Breast epithelium (tissue), 4 donors: ENCODE data around the gene UIMC1. TPM values are rescaled to one million over a fixed set of nuclear protein-coding genes. Genes with fewer than 3 reads are reported as not detected.

Experiments used
- DNase-seq, 2 donors: peaks; one replicate each; pipeline ENCODE4 v3.0.0-alpha.2; 2019; ENCODE audit warnings: low spot score in 2 of 2
- H3K27ac ChIP-seq, 2 donors: fragments of 200-600 bp; sonication (generic) in 1 of 2; one replicate each; pipeline ENCODE4 v1.5.1; 2016 to 2019; ENCODE audit warnings: mild to moderate bottlenecking in 1 of 2
- H3K27me3 ChIP-seq, 2 donors: fragments of 200-600 bp; sonication (generic) in 1 of 2; one replicate each; pipeline versions ENCODE4 v1.5.1 to v1.6.0; 2017 to 2019; ENCODE audit warnings: control low read depth in 1 of 2, mild to moderate bottlenecking in 1 of 2
- H3K36me3 ChIP-seq: fragments of 200-600 bp; one replicate; pipeline ENCODE4 v1.5.1; 2019
- H3K4me1 ChIP-seq, 2 donors: fragments of 200-600 bp; sonication (generic); one replicate each; pipeline ENCODE4 v1.5.1; 2016 to 2019; ENCODE audit warnings: control low read depth in 1 of 2
- H3K4me3 ChIP-seq, 3 donors: fragments of 200-600 bp; sonication (generic); 1 replicate in 2 of 3; 2 replicates in 1 of 3; pipeline ENCODE4 v1.5.1; 2016 to 2019; ENCODE audit warnings: mild to moderate bottlenecking in 3 of 3, moderate library complexity in 2 of 3
- H3K9me3 ChIP-seq, 2 donors: fragments of 200-600 bp; sonication (generic) in 1 of 2; one replicate each; pipeline ENCODE4 v1.5.1; 2016 to 2019; ENCODE audit warnings: control low read depth in 1 of 2
- CTCF ChIP-seq, 3 donors: fragments of 450-650 bp; IDR thresholded peaks; one replicate each; pipeline ENCODE4 v1.5.1; 2016 to 2017; ENCODE audit warnings: antibody characterized with exemption in 3 of 3, mild to moderate bottlenecking in 3 of 3, moderate library complexity in 3 of 3
- POLR2A ChIP-seq: fragments of 450-650 bp; IDR thresholded peaks from one replicate; pipeline ENCODE4 v1.6.1; 2016; ENCODE audit warnings: antibody characterized with exemption, mild to moderate bottlenecking, moderate library complexity
- POLR2AphosphoS5 ChIP-seq, 3 donors: sonication (generic); formaldehyde crosslinking; IDR thresholded peaks; one replicate each; pipeline ENCODE4 v1.6.1; 2017; ENCODE audit warnings: antibody characterized with exemption in 3 of 3
- intact Hi-C: fragments of 100-400 bp; cut with DNase I; formaldehyde crosslinking; loops from one replicate; pipeline ENCODE4 v1.15.1; 2023; ENCODE audit warnings: low total_unique reads
- total RNA-seq, 3 donors: library from RNA; depleted of rRNA; stranded (reverse); fragments of >200 nt; gene quantifications; one replicate each; pipeline ENCODE4 v1.1.0, GENCODE V29; 2016

The UIMC1 gene
- total RNA-seq, 3 donors from 2014 or later = 27.8 to 61.3 (median 53.1) TPM

- Histone ChIP-seq H3K27ac (no peak overlapping the region), H3K27me3 (peaks cover 7 to 80% of the 10 kb centered on the region in 2 donors), H3K36me3 (no peaks in the 10 kb centered on the region), H3K9me3 (no peaks in the 10 kb centered on the region), H3K4me3 (no peak overlapping the region), H3K4me1 (no peaks in the 10 kb centered on the region)
- intact Hi-C loops = no loop called here
- DNase-seq = no peak
- TF ChIP-seq CTCF (IDR thresholded peaks at IDR 0.05) = no peak
- no peak for TF ChIP-seq POLR2AphosphoS5 (IDR thresholded peaks at IDR 0.05)
- no peak for TF ChIP-seq POLR2A
Observed at GRCh38 chr5:176863765-176864098, 142.8 kb downstream of the UIMC1 start.

GRCh38 chr5:176863041-176863764, 143.4 kb downstream of the UIMC1 start:
- H3K27ac ChIP-seq = no peak overlapping the region
- no peaks in the 10 kb centered on the region for H3K36me3 ChIP-seq
- no peaks in the 10 kb centered on the region for H3K4me1 ChIP-seq
- no peak overlapping the region for H3K4me3 ChIP-seq
- no peaks in the 10 kb centered on the region for H3K9me3 ChIP-seq
- DNase-seq = no peak
- TF ChIP-seq POLR2AphosphoS5 (IDR thresholded peaks at IDR 0.05) = no peak
- TF ChIP-seq POLR2A = no peak
- TF ChIP-seq CTCF (IDR thresholded peaks at IDR 0.05) = no peak
- intact Hi-C loops = no loop called here
- H3K27me3 ChIP-seq = peaks cover 7 to 76% of the 10 kb centered on the region in 2 donors

- Histone ChIP-seq H3K9me3 (no peaks in the 10 kb centered on the region), H3K27me3 (peaks cover 7 to 78% of the 10 kb centered on the region in 2 donors), H3K36me3 (no peaks in the 10 kb centered on the region), H3K27ac (no peak overlapping the region), H3K4me3 (no peak overlapping the region), H3K4me1 (no peaks in the 10 kb centered on the region)
- intact Hi-C loops = no loop called here
- peak in 1 of 2 donors; percentile 60 for DNase-seq
- no peak for TF ChIP-seq CTCF (IDR thresholded peaks at IDR 0.05)
- no peak for TF ChIP-seq POLR2AphosphoS5 (IDR thresholded peaks at IDR 0.05)
- TF ChIP-seq POLR2A = no peak
Observed at GRCh38 chr5:176862330-176862995, 144.1 kb downstream of the UIMC1 start.

GRCh38 chr5:176861276-176861675, 145.3 kb downstream of the UIMC1 start:
- Histone ChIP-seq H3K36me3 (no peaks in the 10 kb centered on the region), H3K9me3 (no peaks in the 10 kb centered on the region), H3K4me1 (no peaks in the 10 kb centered on the region), H3K27ac (no peak overlapping the region), H3K27me3 (peaks cover 7 to 77% of the 10 kb centered on the region in 2 donors), H3K4me3 (no peak overlapping the region)
- intact Hi-C loops = no loop called here
- no peak for TF ChIP-seq POLR2A
- no peak for TF ChIP-seq POLR2AphosphoS5 (IDR thresholded peaks at IDR 0.05)
- no peak for TF ChIP-seq CTCF (IDR thresholded peaks at IDR 0.05)
- DNase-seq = no peak

- TF ChIP-seq CTCF (IDR thresholded peaks at IDR 0.05) = no peak
- TF ChIP-seq POLR2AphosphoS5 (IDR thresholded peaks at IDR 0.05) = no peak
- TF ChIP-seq POLR2A = no peak
- H3K36me3 ChIP-seq = no peaks in the 10 kb centered on the region
- H3K27me3 ChIP-seq = peaks cover 7 to 76% of the 10 kb centered on the region in 2 donors
- no peak overlapping the region for H3K4me3 ChIP-seq
- H3K4me1 ChIP-seq = no peaks in the 10 kb centered on the region
- intact Hi-C loops = no loop called here
- DNase-seq = no peak
- no peaks in the 10 kb centered on the region for H3K9me3 ChIP-seq
- no peak overlapping the region for H3K27ac ChIP-seq
Observed at GRCh38 chr5:176860381-176860780, 146.2 kb downstream of the UIMC1 start.
